DOHH2 (cell line): Measurements from ENCODE around the gene GALNT2.
A peak's percentile ranks its signal among the peaks of the same experiment; 100 is the strongest.

Experiments used
- H3F3A ChIP-seq: fragments of 200-600 bp; sonication (generic), shearing (Covaris generic); 2 replicates; pipeline ENCODE4 v1.6.0; 2016; ENCODE audit warnings: antibody characterized with exemption, mild to moderate bottlenecking; ENCODE audit not compliant: control insufficient read depth, insufficient read depth
- H3K27ac ChIP-seq: fragments of 200-600 bp; sonication (generic); 2 replicates; pipeline ENCODE4 v1.5.1; 2014; ENCODE audit warnings: low read depth, mild to moderate bottlenecking, low read length, moderate library complexity
- H3K27me3 ChIP-seq: fragments of 200-600 bp; sonication (generic); 2 replicates; pipeline ENCODE4 v1.6.1; 2014; ENCODE audit warnings: mild to moderate bottlenecking, low read length, mixed read lengths; ENCODE audit not compliant: control insufficient read depth
- H3K36me3 ChIP-seq: fragments of 200-600 bp; sonication (generic); 2 replicates; pipeline ENCODE4 v1.6.1; 2014; ENCODE audit warnings: mild to moderate bottlenecking, low read length, moderate library complexity, mixed read lengths; ENCODE audit not compliant: control insufficient read depth
- H3K4me1 ChIP-seq: fragments of 200-600 bp; sonication (generic); 2 replicates; pipeline ENCODE4 v1.6.1; 2014; ENCODE audit warnings: mild to moderate bottlenecking, low read length, mixed read lengths; ENCODE audit not compliant: control insufficient read depth
- H3K4me2 ChIP-seq: fragments of 200-600 bp; sonication (generic); 2 replicates; pipeline ENCODE4 v1.6.0; 2014; ENCODE audit warnings: mild to moderate bottlenecking, low read length, moderate library complexity
- H3K4me3 ChIP-seq: fragments of 200-600 bp; sonication (generic); 2 replicates; pipeline ENCODE4 v1.5.1; 2014; ENCODE audit warnings: mild to moderate bottlenecking, low read length, mixed read lengths
- H3K79me2 ChIP-seq: fragments of 200-600 bp; sonication (generic); 2 replicates; pipeline ENCODE4 v1.6.1; 2014; ENCODE audit warnings: mild to moderate bottlenecking, low read length, mixed read lengths; ENCODE audit not compliant: control insufficient read depth
- H3K9me2 ChIP-seq: fragments of 200-600 bp; sonication (generic); replicated peaks from 2 replicates; pipeline ENCODE4 v1.6.1; 2014; ENCODE audit warnings: mild to moderate bottlenecking, low read length, mixed read lengths; ENCODE audit not compliant: control insufficient read depth
- H3K9me3 ChIP-seq: fragments of 200-600 bp; sonication (generic); 2 replicates; pipeline ENCODE4 v1.6.1; 2014; ENCODE audit warnings: antibody characterized with exemption, low read length, mixed read lengths; ENCODE audit not compliant: control insufficient read depth, insufficient read depth
- H4K20me1 ChIP-seq: fragments of 200-600 bp; sonication (generic); 2 replicates; pipeline ENCODE4 v1.6.0; 2014; ENCODE audit warnings: low read depth, mild to moderate bottlenecking, antibody characterized with exemption, low read length, moderate library complexity; ENCODE audit not compliant: control insufficient read depth, insufficient read depth
- CTCF ChIP-seq: fragments of 200-600 bp; sonication (generic); IDR thresholded peaks from one replicate; pipeline ENCODE4 v1.5.1; 2014; ENCODE audit warnings: antibody characterized with exemption, mild to moderate bottlenecking, low read depth, low read length; ENCODE audit not compliant: poor library complexity, severe bottlenecking
- EZH2phosphoT487 ChIP-seq: fragments of 200-600 bp; sonication (generic); IDR thresholded peaks from 2 replicates; pipeline ENCODE4 v1.6.1; 2017; ENCODE audit warnings: borderline replicate concordance, mild to moderate bottlenecking, antibody characterized with exemption, low read length, moderate library complexity, mixed read lengths

Gene GALNT2

GRCh38 chr1:230288641-230289349 is 221.8 kb downstream of the GALNT2 start:
- no peaks in the 10 kb centered on the region for H3K36me3 ChIP-seq
- H3K4me3 ChIP-seq, result no peak overlapping the region
- no peak overlapping the region for H3K4me2 ChIP-seq
- TF ChIP-seq CTCF (no peak), EZH2phosphoT487 (no peak)
- no peaks in the 10 kb centered on the region for H3K9me3 ChIP-seq
- H3K27ac ChIP-seq, result no peak overlapping the region
- no peaks in the 10 kb centered on the region for H3K79me2 ChIP-seq
- H3K4me1 ChIP-seq, result peaks cover 47% of the 10 kb centered on the region
- H3F3A ChIP-seq, result 0 out of 2 replicates have a peak, but pooled peaks cover 2% of the 10 kb centered on the region
- no peaks in the 10 kb centered on the region for H3K27me3 ChIP-seq
- H3K9me2 ChIP-seq, result no peaks in the 10 kb centered on the region
- H4K20me1 ChIP-seq, result no peaks in the 10 kb centered on the region

GRCh38 chr1:230289350-230289644 is 222.3 kb downstream of the GALNT2 start:
- H4K20me1 ChIP-seq, result no peaks in the 10 kb centered on the region
- no peaks in the 10 kb centered on the region for H3K36me3 ChIP-seq
- no peaks in the 10 kb centered on the region for H3K9me2 ChIP-seq
- 0 out of 2 replicates have a peak, but pooled peaks cover 2% of the 10 kb centered on the region for H3F3A ChIP-seq
- no peaks in the 10 kb centered on the region for H3K27me3 ChIP-seq
- no peak overlapping the region for H3K27ac ChIP-seq
- H3K4me1 ChIP-seq, result peaks cover 47% of the 10 kb centered on the region
- no peak overlapping the region for H3K4me2 ChIP-seq
- H3K9me3 ChIP-seq, result no peaks in the 10 kb centered on the region
- no peak for TF ChIP-seq CTCF
- no peaks in the 10 kb centered on the region for H3K79me2 ChIP-seq
- H3K4me3 ChIP-seq, result no peak overlapping the region

- peak overlapping the region; percentile 55 for H3K4me2 ChIP-seq
Measured at GRCh38 chr1:230291731-230292620, 224.9 kb downstream of the GALNT2 start.

More at GRCh38 chr1:230291731-230292620, 224.9 kb downstream of the GALNT2 start:
- no peaks in the 10 kb centered on the region for H3K36me3 ChIP-seq
- H3K9me3 ChIP-seq, result no peaks in the 10 kb centered on the region
- no peaks in the 10 kb centered on the region for H3K9me2 ChIP-seq
- no peaks in the 10 kb centered on the region for H4K20me1 ChIP-seq
- H3K79me2 ChIP-seq, result no peaks in the 10 kb centered on the region
- H3K4me3 ChIP-seq, result peak overlapping the region; percentile 59
- TF ChIP-seq CTCF (no peak), EZH2phosphoT487 (no peak)
- 0 out of 2 replicates have a peak, but pooled peaks cover 2% of the 10 kb centered on the region for H3F3A ChIP-seq
- H3K27me3 ChIP-seq, result no peaks in the 10 kb centered on the region
- peak overlapping the region; percentile 61 for H3K27ac ChIP-seq
- H3K4me1 ChIP-seq, result peaks cover 47% of the 10 kb centered on the region
